WTC11 (cell line): Measurements from ENCODE around the gene ST6GALNAC3. TPM values are rescaled to one million over a fixed set of nuclear protein-coding genes. Genes with fewer than 3 reads are reported as not detected.

Experiments
- ATAC-seq: fragments of 200-7000 bp; cut with Tn5 transposase; 2 replicates; pipeline ENCODE4 v1.10.0; 2021; ENCODE audit warnings: mild to moderate bottlenecking, moderate library complexity
- CTCF ChIA-PET: fragments of 300-600 bp; sonication (Branson Sonifier 250); formaldehyde crosslinking; loops from one replicate; lab custom pipeline; 2021; ENCODE audit warnings: antibody characterized with exemption; lab: Charles Lee
- POLR2A ChIA-PET: fragments of 350-600 bp; sonication (Branson Sonifier 250); formaldehyde crosslinking; loops from one replicate; lab custom pipeline; 2021; ENCODE audit warnings: antibody characterized with exemption; lab: Charles Lee
- DNase-seq: peaks from one replicate; pipeline ENCODE4 v3.0.0; 2021; ENCODE audit warnings: low spot score
- H3K27ac Mint-ChIP-seq: 2 replicates; pipeline ENCODE4 v1.8.0; 2021; ENCODE audit warnings: mixed read lengths
- H3K27me3 Mint-ChIP-seq: 2 replicates; pipeline ENCODE4 v1.8.0; 2021; ENCODE audit warnings: low read depth, mild to moderate bottlenecking, moderate library complexity, mixed read lengths
- H3K36me3 Mint-ChIP-seq: 2 replicates; pipeline ENCODE4 v1.8.0; 2021; ENCODE audit warnings: mixed read lengths
- H3K4me1 Mint-ChIP-seq: 2 replicates; pipeline ENCODE4 v1.8.0; 2022; ENCODE audit warnings: mixed read lengths
- H3K4me3 Mint-ChIP-seq: 2 replicates; pipeline ENCODE4 v1.8.0; 2021; ENCODE audit warnings: mild to moderate bottlenecking, moderate library complexity, mixed read lengths
- H3K9me3 Mint-ChIP-seq: 2 replicates; pipeline ENCODE4 v1.8.0; 2021; ENCODE audit warnings: mixed read lengths
- ATF3 ChIP-seq: sonication (generic); formaldehyde crosslinking; conservative IDR thresholded peaks from 2 replicates; pipeline ENCODE4 v1.8.1; 2022; ENCODE audit warnings: mild to moderate bottlenecking, missing genetic modification reagents
- E2F5 ChIP-seq: sonication (generic); formaldehyde crosslinking; IDR thresholded peaks from 2 replicates; pipeline ENCODE4 v1.8.1; 2022; ENCODE audit warnings: mild to moderate bottlenecking, moderate library complexity, missing genetic modification reagents
- ERG ChIP-seq: fragments of 250-450 bp; sonication (Bioruptor Pico); IDR thresholded peaks from 2 replicates; pipeline ENCODE4 v1.8.0; 2021; ENCODE audit warnings: mild to moderate bottlenecking
- FOXP4 ChIP-seq: sonication (generic); formaldehyde crosslinking; IDR thresholded peaks from 2 replicates; pipeline ENCODE4 v1.8.0; 2022; ENCODE audit warnings: mild to moderate bottlenecking, missing genetic modification reagents
- HMGA2 ChIP-seq: fragments of 250-450 bp; sonication (Bioruptor Pico); IDR thresholded peaks from 2 replicates; pipeline ENCODE4 v1.4.0; 2021; ENCODE audit warnings: mild to moderate bottlenecking, moderate library complexity
- NFATC4 ChIP-seq: fragments of 250-450 bp; sonication (Bioruptor Pico); IDR thresholded peaks from 2 replicates; pipeline ENCODE4 v1.9.0; 2021; ENCODE audit warnings: mild to moderate bottlenecking
- PREB ChIP-seq: sonication (generic); formaldehyde crosslinking; IDR thresholded peaks from 2 replicates; pipeline ENCODE4 v1.8.1; 2022; ENCODE audit warnings: mild to moderate bottlenecking, missing genetic modification reagents, moderate library complexity, borderline replicate concordance
- RORB ChIP-seq: fragments of 250-450 bp; sonication (Bioruptor Pico); IDR thresholded peaks from 2 replicates; pipeline ENCODE4 v1.9.0; 2021; ENCODE audit warnings: mild to moderate bottlenecking
- TP53 ChIP-seq: sonication (generic); formaldehyde crosslinking; IDR thresholded peaks from 2 replicates; pipeline ENCODE4 v1.8.1; 2023; ENCODE audit warnings: mild to moderate bottlenecking, missing genetic modification reagents
- ZNF121 ChIP-seq: sonication (generic); formaldehyde crosslinking; IDR thresholded peaks from 2 replicates; pipeline ENCODE4 v1.8.0; 2023; ENCODE audit warnings: missing genetic modification reagents
- ZNF232 ChIP-seq: sonication (generic); formaldehyde crosslinking; IDR thresholded peaks from 2 replicates; pipeline ENCODE4 v1.8.0; 2022; ENCODE audit warnings: mild to moderate bottlenecking, missing genetic modification reagents
- ZNF281 ChIP-seq: sonication (generic); formaldehyde crosslinking; IDR thresholded peaks from 2 replicates; pipeline ENCODE4 v1.8.0; 2023; ENCODE audit warnings: mild to moderate bottlenecking, missing genetic modification reagents
- ZNF396 ChIP-seq: fragments of 250-450 bp; sonication (Bioruptor Pico); IDR thresholded peaks from 2 replicates; pipeline ENCODE4 v1.8.0; 2021; ENCODE audit warnings: mild to moderate bottlenecking, moderate library complexity, borderline replicate concordance
- ZNF416 ChIP-seq: fragments of 250-450 bp; sonication (Bioruptor Pico); IDR thresholded peaks from 2 replicates; pipeline ENCODE4 v1.9.0; 2021; ENCODE audit warnings: mild to moderate bottlenecking, inconsistent platforms
- ZNF425 ChIP-seq: fragments of 250-450 bp; sonication (Bioruptor Pico); conservative IDR thresholded peaks from 2 replicates; pipeline ENCODE4 v1.9.0; 2021; ENCODE audit warnings: mild to moderate bottlenecking
- total RNA-seq: library from RNA; stranded (reverse); gene quantifications from 3 replicates; pipeline ENCODE4 v1.2.3, GENCODE V29; 2021
- TF ChIP-seq, protein P1 (sequence below): fragments of 250-450 bp; sonication (Bioruptor Pico); IDR thresholded peaks from 2 replicates; pipeline ENCODE4 v1.9.0; 2021; ENCODE audit warnings: moderate library complexity, mild to moderate bottlenecking, inconsistent platforms, borderline replicate concordance
- TF ChIP-seq, protein P2 (sequence below): sonication (generic); formaldehyde crosslinking; IDR thresholded peaks from 2 replicates; pipeline ENCODE4 v1.8.1; 2023; ENCODE audit warnings: mild to moderate bottlenecking, missing genetic modification reagents
- TF ChIP-seq, protein P3 (sequence below): sonication (generic); formaldehyde crosslinking; IDR thresholded peaks from 2 replicates; pipeline ENCODE4 v1.8.1; 2023; ENCODE audit warnings: mild to moderate bottlenecking, missing genetic modification reagents, moderate library complexity

ST6GALNAC3 gene
- total RNA-seq, 1 experiment from 2014 or later = 11.9 TPM

- no peaks in the 10 kb centered on the region for H3K27me3 Mint-ChIP-seq
- ATAC-seq = no peak
- peaks cover 4% of the 10 kb centered on the region; the same call in 1 of the 2 replicates for H3K9me3 Mint-ChIP-seq
- peaks cover 14% of the 10 kb centered on the region for H3K4me1 Mint-ChIP-seq
- ChIA-PET CTCF (no interaction called here), POLR2A (no interaction called here)
- DNase-seq = no peak
- TF ChIP-seq, protein P1, sequence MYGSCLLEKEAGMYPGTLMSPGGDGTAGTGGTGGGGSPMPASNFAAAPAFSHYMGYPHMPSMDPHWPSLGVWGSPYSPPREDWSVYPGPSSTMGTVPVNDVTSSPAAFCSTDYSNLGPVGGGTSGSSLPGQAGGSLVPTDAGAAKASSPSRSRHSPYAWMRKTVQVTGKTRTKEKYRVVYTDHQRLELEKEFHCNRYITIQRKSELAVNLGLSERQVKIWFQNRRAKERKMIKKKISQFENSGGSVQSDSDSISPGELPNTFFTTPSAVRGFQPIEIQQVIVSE (CRISPR knock-in tag) = no peak
- no peak for TF ChIP-seq FOXP4
- TF ChIP-seq PREB (CRISPR knock-in tag) = no peak
- no peak for TF ChIP-seq ZNF121 (CRISPR knock-in tag)
- TF ChIP-seq ZNF425 (CRISPR knock-in tag) = no peak
- no peak for TF ChIP-seq ATF3
- no peak for TF ChIP-seq RORB (CRISPR knock-in tag)
- TF ChIP-seq, protein P2, sequence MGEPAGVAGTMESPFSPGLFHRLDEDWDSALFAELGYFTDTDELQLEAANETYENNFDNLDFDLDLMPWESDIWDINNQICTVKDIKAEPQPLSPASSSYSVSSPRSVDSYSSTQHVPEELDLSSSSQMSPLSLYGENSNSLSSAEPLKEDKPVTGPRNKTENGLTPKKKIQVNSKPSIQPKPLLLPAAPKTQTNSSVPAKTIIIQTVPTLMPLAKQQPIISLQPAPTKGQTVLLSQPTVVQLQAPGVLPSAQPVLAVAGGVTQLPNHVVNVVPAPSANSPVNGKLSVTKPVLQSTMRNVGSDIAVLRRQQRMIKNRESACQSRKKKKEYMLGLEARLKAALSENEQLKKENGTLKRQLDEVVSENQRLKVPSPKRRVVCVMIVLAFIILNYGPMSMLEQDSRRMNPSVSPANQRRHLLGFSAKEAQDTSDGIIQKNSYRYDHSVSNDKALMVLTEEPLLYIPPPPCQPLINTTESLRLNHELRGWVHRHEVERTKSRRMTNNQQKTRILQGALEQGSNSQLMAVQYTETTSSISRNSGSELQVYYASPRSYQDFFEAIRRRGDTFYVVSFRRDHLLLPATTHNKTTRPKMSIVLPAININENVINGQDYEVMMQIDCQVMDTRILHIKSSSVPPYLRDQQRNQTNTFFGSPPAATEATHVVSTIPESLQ (CRISPR knock-in tag) = no peak
- no peak for TF ChIP-seq HMGA2 (CRISPR knock-in tag)
- H3K4me3 Mint-ChIP-seq = no peak overlapping the region
- no peak overlapping the region; the same call in 1 of the 2 replicates for H3K27ac Mint-ChIP-seq
- no peaks in the 10 kb centered on the region for H3K36me3 Mint-ChIP-seq
These were observed 82.4 kb downstream of the ST6GALNAC3 start for GRCh38 chr1:76156987-76157386.

DNA sequence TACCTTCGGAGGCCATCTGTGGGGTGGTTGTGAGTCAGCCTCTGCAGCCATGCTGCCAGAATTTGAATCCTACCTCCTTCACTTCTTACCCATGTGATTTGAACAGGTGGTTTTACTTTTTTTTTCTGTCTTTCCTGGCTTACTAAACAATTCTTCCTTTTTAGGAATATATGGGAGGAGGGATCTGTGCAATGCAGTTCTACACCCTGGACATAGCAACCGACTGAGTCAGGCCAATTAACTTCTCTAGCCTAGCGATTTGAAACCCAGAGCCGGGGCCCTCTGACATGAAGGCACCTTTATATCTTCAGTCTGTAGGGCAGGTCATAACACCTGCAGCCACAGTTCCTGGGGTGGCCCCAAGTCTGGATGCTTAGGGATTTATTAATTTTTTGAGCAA lies 83.6 kb downstream of the ST6GALNAC3 start:
- Mint-ChIP-seq H3K4me3 (no peak overlapping the region), H3K36me3 (no peaks in the 10 kb centered on the region), H3K27me3 (no peaks in the 10 kb centered on the region), H3K27ac (no peak overlapping the region), H3K4me1 (peaks cover 22% of the 10 kb centered on the region), H3K9me3 (peaks cover 4% of the 10 kb centered on the region; the same call in 1 of the 2 replicates)
- DNase-seq (no peak), ATAC-seq (no peak)
- POLR2A ChIA-PET = no interaction called here
- CTCF ChIA-PET = no interaction called here
- TF ChIP-seq ZNF281 (no peak), ZNF232 (CRISPR knock-in tag) (no peak), E2F5 (CRISPR knock-in tag) (no peak), NFATC4 (CRISPR knock-in tag) (no peak), ATF3 (no peak), TP53 (CRISPR knock-in tag) (no peak), ERG (no peak), ZNF416 (no peak), ZNF396 (CRISPR knock-in tag) (no peak)
- TF ChIP-seq, protein P3, sequence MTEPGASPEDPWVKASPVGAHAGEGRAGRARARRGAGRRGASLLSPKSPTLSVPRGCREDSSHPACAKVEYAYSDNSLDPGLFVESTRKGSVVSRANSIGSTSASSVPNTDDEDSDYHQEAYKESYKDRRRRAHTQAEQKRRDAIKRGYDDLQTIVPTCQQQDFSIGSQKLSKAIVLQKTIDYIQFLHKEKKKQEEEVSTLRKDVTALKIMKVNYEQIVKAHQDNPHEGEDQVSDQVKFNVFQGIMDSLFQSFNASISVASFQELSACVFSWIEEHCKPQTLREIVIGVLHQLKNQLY (CRISPR knock-in tag) = no peak
